ENCODE results near the gene GLG1.

GRCh38 chr16:74622005-74622404, 15.1 kb upstream of the GLG1 start:
- TF ChIP-seq CTCF (conservative IDR thresholded peaks at IDR 0.05) = no peak
- no peak for TF ChIP-seq EZH2 (IDR thresholded peaks at IDR 0.05; ENCODE audit: low read depth)

Data from PC-9 (cell line).